AG09319 (cell line): Measurements from ENCODE around the gene CDH4.

Experiments
- DNase-seq: peaks from one replicate; pipeline ENCODE4 v3.0.0-alpha.2; 2010; ENCODE audit warnings: low read depth; ENCODE audit errors: extremely low read depth
- CTCF ChIP-seq: IDR thresholded peaks from 2 replicates; pipeline ENCODE4 v1.5.1; 2011; ENCODE audit warnings: low read depth, mild to moderate bottlenecking, inconsistent platforms, low read length, moderate library complexity

The CDH4 gene

GRCh38 chr20:61251529-61252393, at the start of gene CDH4:
TSS of gene CDH4 (plus strand) at chr20:61252261.
- TF ChIP-seq CTCF, result no peak
- DNase-seq, result no peak

GRCh38 chr20:61203320-61203719, 48.7 kb upstream of the CDH4 start:
- DNase-seq, result no peak
- TF ChIP-seq CTCF, result no peak

GRCh38 chr20:61204206-61204605, 47.9 kb upstream of the CDH4 start:
- no peak for DNase-seq
- TF ChIP-seq CTCF, result no peak

- DNase-seq, result no peak
- no peak for TF ChIP-seq CTCF
Measured at GRCh38 chr20:61205769-61206168, 46.3 kb upstream of the CDH4 start.

- no peak for TF ChIP-seq CTCF
- no peak for DNase-seq
Measured at GRCh38 chr20:61210862-61211261, 41.2 kb upstream of the CDH4 start.

- no peak for DNase-seq
- no peak for TF ChIP-seq CTCF
Measured at GRCh38 chr20:61217848-61218247, 34.2 kb upstream of the CDH4 start.

GRCh38 chr20:61219021-61219431, 33.0 kb upstream of the CDH4 start:
- TF ChIP-seq CTCF, result no peak
- peak; percentile 19 for DNase-seq
